ENCODE results near the gene HLA-F.

HLA-F gene

GRCh38 chr6:29742127-29742526 lies 18.9 kb downstream of the HLA-F start:
- in situ Hi-C loops (cut with HindIII; ENCODE audit: low sequenced_read_pairs), result no loop called here

GRCh38 chr6:29743025-29743424 lies 19.8 kb downstream of the HLA-F start:
- in situ Hi-C loops (cut with HindIII; ENCODE audit: low sequenced_read_pairs), result no loop called here

- in situ Hi-C loops (cut with HindIII; ENCODE audit: low sequenced_read_pairs), result no loop called here
Observed at GRCh38 chr6:29743568-29743967, 20.3 kb downstream of the HLA-F start.

DNA sequence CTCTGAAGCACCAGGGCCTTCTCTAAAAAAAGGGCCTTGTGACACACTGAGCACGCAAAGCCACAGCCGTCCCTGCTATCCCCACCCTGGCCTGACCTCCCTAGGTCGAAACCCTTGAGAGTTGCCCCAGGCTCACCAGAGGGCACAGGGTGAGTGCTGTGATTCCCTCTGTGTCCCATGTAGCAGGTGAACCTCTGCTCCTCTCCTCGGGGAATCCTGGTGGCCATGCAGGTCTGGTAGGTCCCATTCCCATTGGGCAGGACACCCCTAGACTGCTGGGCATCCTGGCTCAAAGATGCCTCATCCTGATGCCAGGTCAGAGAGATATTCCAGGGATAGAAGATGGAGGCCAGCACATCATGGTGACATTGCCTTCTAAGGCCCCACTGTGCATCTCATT lies 20.9 kb downstream of the HLA-F start:
- in situ Hi-C loops (cut with HindIII; ENCODE audit: low sequenced_read_pairs), result no loop called here

GRCh38 chr6:29744621-29745020 lies 21.4 kb downstream of the HLA-F start:
- in situ Hi-C loops (cut with HindIII; ENCODE audit: low sequenced_read_pairs), result no loop called here

DNA sequence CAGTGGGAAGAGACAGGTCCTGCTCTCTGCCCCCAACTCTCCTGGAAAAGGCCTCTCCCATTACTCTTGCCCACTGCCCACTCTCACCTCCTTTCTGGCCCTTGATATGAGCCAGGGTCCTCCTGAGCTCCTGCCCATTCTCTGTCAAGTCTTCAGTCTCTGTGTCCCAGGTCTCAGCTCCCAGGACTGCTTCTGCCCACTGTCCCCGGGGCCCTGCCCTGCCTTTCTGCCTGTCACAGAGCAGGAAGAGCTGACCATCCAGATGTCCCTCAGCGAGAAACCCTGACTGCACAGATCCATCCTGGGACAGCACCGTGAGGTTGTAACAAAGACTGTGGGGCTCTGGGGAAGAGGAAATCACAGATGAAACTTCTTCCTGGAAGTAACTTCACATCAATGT lies 22.2 kb downstream of the HLA-F start:
- in situ Hi-C loops (cut with HindIII; ENCODE audit: low sequenced_read_pairs), result no loop called here

DNA sequence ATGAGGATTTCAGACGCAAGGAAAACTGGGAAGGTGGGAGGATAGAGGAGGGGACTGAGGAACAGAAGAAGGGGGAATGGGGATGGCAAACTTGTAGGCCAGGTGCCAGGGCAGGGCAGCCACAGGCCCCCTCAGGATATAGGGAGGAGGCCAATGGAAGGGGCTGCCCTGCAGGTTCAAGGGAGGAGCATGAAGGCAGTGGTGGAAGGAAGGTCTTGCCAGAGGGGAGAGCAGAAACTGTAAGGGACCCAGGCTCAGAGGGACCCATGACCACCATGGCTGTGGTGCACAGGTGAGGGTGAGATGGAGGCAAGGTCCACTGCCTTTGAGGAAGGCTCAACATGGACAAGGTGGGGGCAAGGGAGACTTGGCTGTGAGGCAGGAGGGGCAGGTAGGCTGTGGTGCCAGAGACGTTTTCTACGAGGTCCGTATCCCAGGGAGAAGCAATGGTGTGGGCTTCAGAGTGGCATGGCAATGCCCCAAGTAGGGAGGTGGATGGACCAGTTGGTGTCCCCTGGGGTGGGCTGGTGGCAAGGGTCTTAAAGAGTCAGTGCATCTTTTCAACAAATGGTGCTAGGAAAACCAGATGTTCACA lies 22.7 kb downstream of the HLA-F start:
- in situ Hi-C loops (cut with HindIII; ENCODE audit: low sequenced_read_pairs), result no loop called here

DNA sequence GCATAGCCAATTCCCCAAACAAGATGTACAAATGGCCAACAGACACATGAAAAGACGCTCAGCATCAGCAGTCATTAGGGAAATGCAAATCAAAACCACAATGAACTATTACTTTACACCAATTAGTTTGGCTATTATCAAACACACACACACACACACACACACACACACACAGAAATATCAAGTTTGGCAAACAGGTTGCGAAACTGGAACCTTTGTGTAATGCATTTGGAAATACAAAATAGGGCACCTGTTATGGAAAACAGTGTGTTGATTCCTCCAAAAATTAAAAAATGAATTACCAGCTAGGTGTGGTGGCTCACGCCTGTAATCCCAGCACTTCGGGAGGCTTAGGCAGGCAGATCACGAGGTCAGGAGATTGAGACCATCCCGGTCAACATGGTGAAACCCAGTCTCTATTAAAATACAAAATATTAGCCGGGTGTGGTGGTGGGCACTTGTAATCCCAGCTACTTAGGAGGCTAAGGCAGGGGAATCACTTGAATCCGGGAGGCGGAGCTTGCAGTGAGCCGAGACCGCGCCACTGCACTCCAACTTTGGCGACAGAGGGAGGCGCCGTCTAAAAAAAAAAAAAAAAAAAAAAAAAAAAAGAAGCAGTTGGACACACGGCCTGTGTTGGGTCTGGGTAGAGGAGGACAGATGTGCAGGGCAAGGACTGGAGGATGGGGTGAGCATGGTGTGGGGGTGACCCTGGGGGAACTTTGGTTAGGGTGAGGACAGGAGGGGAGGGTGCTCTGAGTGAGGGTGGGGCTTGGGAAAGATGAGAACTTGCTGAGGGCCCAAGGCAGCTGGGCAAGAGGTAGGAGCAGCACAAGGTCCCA lies 23.8 kb downstream of the HLA-F start:
- in situ Hi-C loops (cut with HindIII; ENCODE audit: low sequenced_read_pairs), result no loop called here

- in situ Hi-C loops (cut with HindIII; ENCODE audit: low sequenced_read_pairs), result no loop called here
Observed at GRCh38 chr6:29747688-29748250, 24.5 kb downstream of the HLA-F start.

DNA sequence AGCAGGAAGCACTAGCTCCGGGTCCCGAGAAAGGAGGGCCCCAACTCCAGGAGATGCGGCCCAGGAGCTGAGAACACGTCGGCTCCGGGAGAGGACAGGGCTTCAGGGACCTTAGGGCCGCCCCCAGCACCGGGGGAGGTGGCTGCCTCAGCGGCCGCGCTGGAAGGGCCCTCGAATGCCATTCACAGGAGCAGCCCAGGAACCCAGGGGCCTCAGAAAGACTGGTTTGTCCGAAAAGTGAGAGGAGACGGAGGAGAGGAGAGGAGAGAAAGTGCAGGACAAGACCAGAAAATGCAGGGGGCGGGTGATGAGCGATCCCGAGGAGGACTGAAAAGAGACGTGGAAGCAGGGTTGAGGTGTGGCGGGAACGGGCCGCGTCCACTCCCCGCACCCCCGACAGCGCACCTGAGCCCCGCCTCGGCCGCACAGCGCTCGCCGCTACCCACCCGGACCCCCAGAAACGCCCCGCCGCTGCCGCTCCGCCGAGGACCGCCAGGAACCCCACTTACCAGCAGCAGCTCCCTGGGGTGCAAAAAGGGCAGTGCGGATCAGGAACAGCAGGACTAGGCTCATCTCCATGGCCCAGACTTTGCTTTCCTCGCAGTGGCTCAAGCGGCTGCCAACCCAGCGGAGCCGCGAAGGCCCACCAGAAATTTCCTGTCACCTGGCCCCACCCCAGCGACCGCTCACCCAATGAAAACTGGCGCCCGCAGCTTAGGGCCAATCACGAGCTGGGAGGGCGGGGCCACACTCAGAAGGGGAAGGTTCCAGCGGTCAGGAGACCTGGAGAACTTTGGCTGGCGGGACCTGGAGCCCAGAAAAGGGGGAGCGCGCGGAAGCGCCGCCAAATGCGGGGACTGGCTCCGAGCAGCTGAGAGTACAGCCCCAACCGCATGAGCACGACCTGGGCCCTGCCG lies 25.4 kb downstream of the HLA-F start:
- in situ Hi-C loops (cut with HindIII; ENCODE audit: low sequenced_read_pairs), result no loop called here

DNA sequence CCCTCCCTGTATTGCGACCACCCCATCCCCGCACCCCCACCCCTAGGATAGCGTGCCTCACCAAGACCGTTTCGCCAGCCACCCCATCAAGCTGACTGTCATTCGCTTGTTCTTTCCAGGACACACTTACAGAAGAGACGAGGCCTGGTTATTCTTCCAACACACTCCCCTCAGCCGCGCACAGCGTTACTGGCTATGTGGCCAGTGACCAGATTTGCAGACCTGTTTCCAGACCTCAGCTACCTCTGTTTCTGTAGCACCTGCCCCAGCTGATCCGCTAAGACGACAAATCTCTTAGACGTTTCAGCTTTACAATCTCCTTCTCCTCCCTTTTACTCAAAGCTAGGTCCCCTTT lies 26.1 kb downstream of the HLA-F start:
- in situ Hi-C loops (cut with HindIII; ENCODE audit: low sequenced_read_pairs), result no loop called here

DNA sequence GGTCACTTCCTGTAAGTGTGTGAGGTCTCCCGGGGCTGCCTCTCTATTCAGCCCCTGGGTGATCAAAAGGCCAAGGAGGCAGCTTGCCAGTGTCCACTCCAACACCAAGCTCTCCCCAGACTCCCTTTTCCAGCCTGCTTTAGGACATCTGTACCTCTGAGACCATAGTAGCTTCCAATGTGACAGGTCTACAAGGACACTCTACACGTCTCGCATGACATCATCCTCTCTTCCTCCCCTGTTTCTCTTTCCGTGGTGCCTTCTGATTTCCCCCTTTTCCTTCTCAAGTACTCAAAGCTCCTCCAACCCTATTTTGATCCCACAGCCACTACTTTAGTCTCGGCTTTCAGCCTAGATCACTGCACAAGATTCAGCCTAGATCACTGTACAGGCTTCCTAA lies 26.4 kb downstream of the HLA-F start:
- in situ Hi-C loops (cut with HindIII; ENCODE audit: low sequenced_read_pairs), result no loop called here

GRCh38 chr6:29750709-29751108 lies 27.5 kb downstream of the HLA-F start:
- in situ Hi-C loops (cut with HindIII; ENCODE audit: low sequenced_read_pairs), result no loop called here

DNA sequence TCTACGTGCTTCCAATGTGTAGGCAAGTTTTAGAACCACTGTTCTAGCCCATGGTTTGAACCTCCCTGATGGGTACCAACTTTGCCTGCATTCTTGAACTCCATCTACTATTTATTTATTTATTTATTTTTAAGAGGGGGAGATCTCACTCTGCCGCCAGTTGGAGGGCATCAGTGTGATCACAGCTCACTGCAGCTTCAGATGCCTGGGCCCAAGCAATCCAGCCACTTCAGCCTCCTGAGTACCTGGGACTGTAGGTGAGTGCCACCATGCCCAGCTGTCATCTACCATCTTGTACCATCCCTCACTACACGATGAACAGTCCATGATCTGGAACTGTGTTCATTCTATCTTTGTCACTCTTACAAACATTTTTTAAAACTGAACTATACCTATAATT lies 28.2 kb downstream of the HLA-F start:
- in situ Hi-C loops (cut with HindIII; ENCODE audit: low sequenced_read_pairs), result no loop called here

DNA sequence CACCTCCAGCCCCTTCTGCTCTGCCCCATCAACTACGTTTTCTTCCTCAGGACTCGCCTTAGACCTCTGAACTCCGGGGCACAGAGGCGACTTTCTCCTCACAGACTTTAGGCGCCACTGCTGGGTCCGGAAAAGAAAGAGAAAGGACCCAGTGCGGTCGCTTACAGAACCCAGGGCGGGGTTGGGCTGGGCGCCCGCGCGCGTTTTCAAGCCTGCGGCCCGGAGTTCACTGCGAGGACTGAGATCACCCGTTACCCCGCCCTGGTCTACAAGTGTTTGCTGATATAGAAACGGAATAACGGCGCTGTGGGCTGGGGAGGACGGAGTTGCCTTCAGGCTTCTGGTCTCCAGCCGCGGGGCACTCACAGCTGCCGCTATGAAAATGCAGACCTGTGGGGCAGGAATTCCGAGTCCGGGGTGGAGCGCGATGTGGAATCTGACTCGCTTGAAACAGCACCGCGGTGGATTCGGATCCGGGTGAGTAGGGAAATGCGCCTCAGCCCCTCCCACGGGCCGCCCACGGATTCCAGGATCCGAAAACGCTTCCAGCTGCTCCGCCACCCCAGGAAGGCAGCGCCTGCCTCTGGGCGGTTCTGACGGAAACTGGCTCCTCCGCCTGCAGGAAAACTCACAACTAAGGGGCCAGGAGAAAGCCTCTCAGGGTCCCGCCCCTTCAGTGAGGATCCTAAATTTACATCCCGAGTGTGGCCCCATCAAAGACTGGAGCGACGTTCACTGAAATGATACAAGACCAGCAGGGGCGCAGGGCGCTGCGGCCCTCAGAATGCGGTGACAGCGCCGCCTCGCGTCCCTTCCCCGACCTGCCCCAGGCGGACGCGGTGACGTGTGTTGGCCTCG lies 29.4 kb downstream of the HLA-F start:
- in situ Hi-C loops (cut with HindIII; ENCODE audit: low sequenced_read_pairs), result no loop called here

GRCh38 chr6:29753309-29753644 lies 30.0 kb downstream of the HLA-F start:
- in situ Hi-C loops (cut with HindIII; ENCODE audit: low sequenced_read_pairs), result no loop called here

GRCh38 chr6:29755295-29755871 lies 32.1 kb downstream of the HLA-F start:
- in situ Hi-C loops (cut with HindIII; ENCODE audit: low sequenced_read_pairs), result no loop called here

- in situ Hi-C loops (cut with HindIII; ENCODE audit: low sequenced_read_pairs), result no loop called here
Observed at GRCh38 chr6:29757282-29757681, 34.0 kb downstream of the HLA-F start.

DNA sequence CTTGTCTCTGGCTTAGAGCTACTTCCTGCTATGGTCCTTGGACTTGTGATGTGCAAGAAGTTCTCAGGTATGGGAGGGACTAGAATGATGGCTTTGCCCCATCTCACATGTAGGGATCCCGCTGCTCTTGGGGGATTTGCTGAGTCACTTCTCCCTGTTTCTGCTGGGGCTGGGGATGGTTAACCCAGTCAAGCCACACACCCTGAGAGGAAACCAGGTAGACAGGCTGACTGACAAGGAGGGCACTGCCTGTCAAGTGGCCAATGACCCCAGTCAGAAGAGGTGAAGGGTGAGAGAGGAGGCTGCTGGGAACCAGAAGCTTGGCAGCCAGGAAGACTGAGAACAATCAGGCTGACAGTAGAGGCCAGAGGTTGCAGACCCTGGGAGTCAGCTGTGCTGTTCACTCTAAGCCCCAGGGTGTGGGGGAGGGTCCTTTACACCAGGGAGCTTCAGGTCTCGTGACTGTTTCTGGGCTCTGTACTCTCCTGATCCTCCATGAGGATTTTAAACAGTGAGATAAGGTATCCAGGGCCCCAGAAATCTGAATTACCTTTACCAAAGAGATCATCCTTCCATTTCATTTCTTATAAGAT lies 34.6 kb downstream of the HLA-F start:
- in situ Hi-C loops (cut with HindIII; ENCODE audit: low sequenced_read_pairs), result no loop called here

GRCh38 chr6:29758761-29759160 lies 35.5 kb downstream of the HLA-F start:
- in situ Hi-C loops (cut with HindIII; ENCODE audit: low sequenced_read_pairs), result no loop called here

Data from DLD1 (cell line).